SJCRH30 (cell line): Measurements from ENCODE around the gene HNMT. TPM values are rescaled to one million over a fixed set of nuclear protein-coding genes. Genes with fewer than 3 reads are reported as not detected.

ENCODE experiments used
- DNase-seq, 2 experiments: peaks; one replicate each; pipeline ENCODE4 v3.0.0-alpha.2; 2015 to 2020
- H3K27ac ChIP-seq: fragments of 250-450 bp; sonication (Bioruptor Pico); 2 replicates; pipeline ENCODE4 v1.5.1; 2020; ENCODE audit warnings: mild to moderate bottlenecking, moderate library complexity
- H3K27me3 ChIP-seq: fragments of 250-450 bp; sonication (Bioruptor Pico); 2 replicates; pipeline ENCODE4 v1.5.1; 2020; ENCODE audit warnings: mild to moderate bottlenecking, moderate library complexity
- H3K36me3 ChIP-seq: fragments of 250-450 bp; sonication (Bioruptor Pico); 2 replicates; pipeline ENCODE4 v1.5.1; 2020; ENCODE audit warnings: mild to moderate bottlenecking, moderate library complexity
- H3K4me1 ChIP-seq: fragments of 250-450 bp; sonication (Bioruptor Pico); 2 replicates; pipeline ENCODE4 v1.5.1; 2020; ENCODE audit warnings: mild to moderate bottlenecking, moderate library complexity
- H3K4me3 ChIP-seq: fragments of 250-450 bp; sonication (Bioruptor Pico); 2 replicates; pipeline ENCODE4 v1.5.1; 2020; ENCODE audit warnings: mild to moderate bottlenecking, moderate library complexity
- H3K9me3 ChIP-seq: fragments of 250-450 bp; sonication (Bioruptor Pico); replicated peaks from 2 replicates; pipeline ENCODE4 v1.5.1; 2020; ENCODE audit warnings: mild to moderate bottlenecking, moderate library complexity
- total RNA-seq: library from RNA; depleted of rRNA; stranded (reverse); fragments of >200 nt; shearing (Covaris generic); gene quantifications from 2 replicates; pipeline ENCODE4 v1.2.3, GENCODE V29; 2014

The HNMT gene
- total RNA-seq, 1 experiment from 2014 or later, result 0.04 TPM

- H3K4me3 ChIP-seq, result no peak overlapping the region
- H3K9me3 ChIP-seq, result no peaks in the 10 kb centered on the region
- no peaks in the 10 kb centered on the region for H3K4me1 ChIP-seq
- no peaks in the 10 kb centered on the region for H3K36me3 ChIP-seq
- no peak overlapping the region for H3K27ac ChIP-seq
- DNase-seq, result no peak
- no peaks in the 10 kb centered on the region for H3K27me3 ChIP-seq
These were observed 24.1 kb upstream of the HNMT start for GRCh38 chr2:137940154-137940553.

GRCh38 chr2:137942037-137942832 lies 22.0 kb upstream of the HNMT start:
- no peak overlapping the region for H3K27ac ChIP-seq
- H3K4me1 ChIP-seq, result no peaks in the 10 kb centered on the region
- DNase-seq, result no peak
- H3K4me3 ChIP-seq, result no peak overlapping the region
- H3K27me3 ChIP-seq, result no peaks in the 10 kb centered on the region
- H3K9me3 ChIP-seq, result no peaks in the 10 kb centered on the region
- no peaks in the 10 kb centered on the region for H3K36me3 ChIP-seq

GRCh38 chr2:137942833-137943677 lies 21.2 kb upstream of the HNMT start:
- no peaks in the 10 kb centered on the region for H3K9me3 ChIP-seq
- H3K27ac ChIP-seq, result no peak overlapping the region
- DNase-seq, result no peak
- no peaks in the 10 kb centered on the region for H3K4me1 ChIP-seq
- no peaks in the 10 kb centered on the region for H3K36me3 ChIP-seq
- no peak overlapping the region for H3K4me3 ChIP-seq
- H3K27me3 ChIP-seq, result no peaks in the 10 kb centered on the region

- Histone ChIP-seq H3K36me3 (no peaks in the 10 kb centered on the region), H3K4me3 (no peak overlapping the region), H3K27me3 (no peaks in the 10 kb centered on the region), H3K9me3 (no peaks in the 10 kb centered on the region), H3K4me1 (no peaks in the 10 kb centered on the region), H3K27ac (no peak overlapping the region)
- no peak for DNase-seq
These were observed 20.5 kb upstream of the HNMT start for GRCh38 chr2:137943678-137944347.

GRCh38 chr2:137944714-137945113 lies 19.6 kb upstream of the HNMT start:
- no peak overlapping the region for H3K4me3 ChIP-seq
- H3K9me3 ChIP-seq, result no peaks in the 10 kb centered on the region
- no peaks in the 10 kb centered on the region for H3K27me3 ChIP-seq
- H3K36me3 ChIP-seq, result no peaks in the 10 kb centered on the region
- no peak for DNase-seq
- H3K27ac ChIP-seq, result no peak overlapping the region
- no peaks in the 10 kb centered on the region for H3K4me1 ChIP-seq

GRCh38 chr2:137945229-137945628 lies 19.0 kb upstream of the HNMT start:
- Histone ChIP-seq H3K27ac (no peak overlapping the region), H3K4me3 (no peak overlapping the region), H3K36me3 (no peaks in the 10 kb centered on the region), H3K4me1 (no peaks in the 10 kb centered on the region), H3K9me3 (no peaks in the 10 kb centered on the region), H3K27me3 (no peaks in the 10 kb centered on the region)
- DNase-seq, result no peak

- Histone ChIP-seq H3K4me1 (no peaks in the 10 kb centered on the region), H3K27ac (no peak overlapping the region), H3K4me3 (no peak overlapping the region), H3K9me3 (no peaks in the 10 kb centered on the region), H3K27me3 (no peaks in the 10 kb centered on the region), H3K36me3 (no peaks in the 10 kb centered on the region)
- no peak for DNase-seq
These were observed 18.0 kb upstream of the HNMT start for GRCh38 chr2:137946227-137946626.

- Histone ChIP-seq H3K4me1 (no peaks in the 10 kb centered on the region), H3K9me3 (no peaks in the 10 kb centered on the region), H3K27ac (no peak overlapping the region), H3K4me3 (no peak overlapping the region), H3K36me3 (no peaks in the 10 kb centered on the region), H3K27me3 (no peaks in the 10 kb centered on the region)
- DNase-seq, result no peak
These were observed 17.1 kb upstream of the HNMT start for GRCh38 chr2:137947032-137947727.

- H3K9me3 ChIP-seq, result no peaks in the 10 kb centered on the region
- H3K27ac ChIP-seq, result no peak overlapping the region
- H3K4me3 ChIP-seq, result no peak overlapping the region
- no peaks in the 10 kb centered on the region for H3K4me1 ChIP-seq
- no peaks in the 10 kb centered on the region for H3K36me3 ChIP-seq
- peak; percentile 59 to 65 for DNase-seq
- no peaks in the 10 kb centered on the region for H3K27me3 ChIP-seq
These were observed 16.4 kb upstream of the HNMT start for GRCh38 chr2:137947728-137948336.

GRCh38 chr2:137948894-137949293 lies 15.4 kb upstream of the HNMT start:
- Histone ChIP-seq H3K4me3 (no peak overlapping the region), H3K9me3 (no peaks in the 10 kb centered on the region), H3K4me1 (no peaks in the 10 kb centered on the region), H3K27me3 (no peaks in the 10 kb centered on the region), H3K36me3 (no peaks in the 10 kb centered on the region), H3K27ac (no peak overlapping the region)
- no peak for DNase-seq

- Histone ChIP-seq H3K36me3 (no peaks in the 10 kb centered on the region), H3K4me1 (no peaks in the 10 kb centered on the region), H3K9me3 (no peaks in the 10 kb centered on the region), H3K27ac (no peak overlapping the region), H3K27me3 (no peaks in the 10 kb centered on the region), H3K4me3 (no peak overlapping the region)
- DNase-seq, result no peak
These were observed 14.0 kb upstream of the HNMT start for GRCh38 chr2:137950238-137950637.

GRCh38 chr2:137951586-137951985 lies 12.7 kb upstream of the HNMT start:
- Histone ChIP-seq H3K4me3 (no peak overlapping the region), H3K27ac (no peak overlapping the region), H3K4me1 (no peaks in the 10 kb centered on the region), H3K36me3 (no peaks in the 10 kb centered on the region), H3K27me3 (no peaks in the 10 kb centered on the region), H3K9me3 (no peaks in the 10 kb centered on the region)
- DNase-seq, result no peak

GRCh38 chr2:137952586-137953129 lies 11.6 kb upstream of the HNMT start:
- Histone ChIP-seq H3K4me3 (no peak overlapping the region), H3K27me3 (no peaks in the 10 kb centered on the region), H3K9me3 (no peaks in the 10 kb centered on the region), H3K36me3 (no peaks in the 10 kb centered on the region), H3K27ac (no peak overlapping the region), H3K4me1 (no peaks in the 10 kb centered on the region)
- no peak for DNase-seq

GRCh38 chr2:137955536-137955935 lies 8.7 kb upstream of the HNMT start:
- Histone ChIP-seq H3K27ac (no peak overlapping the region), H3K27me3 (no peaks in the 10 kb centered on the region), H3K4me3 (no peak overlapping the region), H3K36me3 (no peaks in the 10 kb centered on the region), H3K4me1 (no peaks in the 10 kb centered on the region), H3K9me3 (no peaks in the 10 kb centered on the region)
- DNase-seq, result no peak
